ENCODE measurements around the gene FAM20A. TPM values are rescaled to one million over a fixed set of nuclear protein-coding genes. Genes with fewer than 3 reads are reported as not detected.

FAM20A gene
- total RNA-seq, 1 donor from 2014 or later: 0.44 TPM

DNA sequence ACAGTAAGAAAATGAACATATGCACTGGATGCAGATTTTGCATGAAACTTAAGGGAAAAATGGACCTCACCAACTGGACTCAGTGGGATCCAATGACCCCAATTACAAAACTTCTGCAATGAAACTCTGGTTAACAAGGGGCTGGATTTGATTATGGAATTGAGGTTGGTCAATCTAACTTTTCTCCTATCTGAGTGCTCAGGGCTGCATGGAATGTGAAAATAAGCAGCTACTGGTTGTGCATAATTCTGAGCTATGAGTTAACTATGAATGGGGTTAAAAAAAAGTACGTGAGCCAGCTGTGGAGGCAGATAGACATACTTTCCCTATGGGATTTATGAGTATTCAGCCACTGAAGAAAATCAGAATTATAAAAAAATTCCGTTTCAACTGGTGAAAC, 9.2 kb downstream of the FAM20A start:
- TF ChIP-seq, protein P1, sequence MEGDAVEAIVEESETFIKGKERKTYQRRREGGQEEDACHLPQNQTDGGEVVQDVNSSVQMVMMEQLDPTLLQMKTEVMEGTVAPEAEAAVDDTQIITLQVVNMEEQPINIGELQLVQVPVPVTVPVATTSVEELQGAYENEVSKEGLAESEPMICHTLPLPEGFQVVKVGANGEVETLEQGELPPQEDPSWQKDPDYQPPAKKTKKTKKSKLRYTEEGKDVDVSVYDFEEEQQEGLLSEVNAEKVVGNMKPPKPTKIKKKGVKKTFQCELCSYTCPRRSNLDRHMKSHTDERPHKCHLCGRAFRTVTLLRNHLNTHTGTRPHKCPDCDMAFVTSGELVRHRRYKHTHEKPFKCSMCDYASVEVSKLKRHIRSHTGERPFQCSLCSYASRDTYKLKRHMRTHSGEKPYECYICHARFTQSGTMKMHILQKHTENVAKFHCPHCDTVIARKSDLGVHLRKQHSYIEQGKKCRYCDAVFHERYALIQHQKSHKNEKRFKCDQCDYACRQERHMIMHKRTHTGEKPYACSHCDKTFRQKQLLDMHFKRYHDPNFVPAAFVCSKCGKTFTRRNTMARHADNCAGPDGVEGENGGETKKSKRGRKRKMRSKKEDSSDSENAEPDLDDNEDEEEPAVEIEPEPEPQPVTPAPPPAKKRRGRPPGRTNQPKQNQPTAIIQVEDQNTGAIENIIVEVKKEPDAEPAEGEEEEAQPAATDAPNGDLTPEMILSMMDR (IDR thresholded peaks at IDR 0.05; ENCODE audit: unreplicated experiment): no peak
- H3K4me3 Mint-ChIP-seq (ENCODE audit: unreplicated experiment): no peak overlapping the region
- no peaks in the 10 kb centered on the region for H3K9me3 Mint-ChIP-seq (ENCODE audit: unreplicated experiment)
- no peak overlapping the region for H3K27ac Mint-ChIP-seq (ENCODE audit: unreplicated experiment)
- DNase-seq (ENCODE audit: low spot score): no peak
- H3K36me3 Mint-ChIP-seq (ENCODE audit: low read depth, unreplicated experiment): peaks cover 5% of the 10 kb centered on the region
- peaks cover 5% of the 10 kb centered on the region for H3K4me1 Mint-ChIP-seq (ENCODE audit: unreplicated experiment)
- H3K27me3 Mint-ChIP-seq (ENCODE audit: unreplicated experiment): peaks cover 3% of the 10 kb centered on the region

DNA sequence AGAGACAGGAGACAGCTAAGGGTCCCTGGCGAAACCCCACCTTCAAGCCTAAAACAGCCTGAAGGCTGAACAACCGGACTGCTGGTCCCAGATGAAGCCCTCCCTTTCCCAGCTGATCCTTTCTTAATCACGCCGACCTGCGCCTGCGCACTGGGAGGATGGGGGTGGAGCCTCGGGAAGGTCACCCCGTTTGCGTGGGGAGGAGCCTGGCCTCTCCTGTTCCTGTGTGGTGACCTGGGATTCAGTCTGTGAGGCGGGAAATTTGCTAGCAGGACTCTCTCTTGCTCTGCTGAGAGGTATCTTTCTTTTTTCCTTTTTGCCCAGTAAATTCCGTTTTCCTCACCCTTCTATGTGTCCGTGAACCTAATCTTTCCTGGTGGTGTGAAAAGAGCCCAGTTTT, 9.6 kb downstream of the FAM20A start:
- Mint-ChIP-seq H3K9me3 (ENCODE audit: unreplicated experiment) (no peaks in the 10 kb centered on the region), H3K27me3 (ENCODE audit: unreplicated experiment) (peaks cover 3% of the 10 kb centered on the region), H3K36me3 (ENCODE audit: low read depth, unreplicated experiment) (peaks cover 5% of the 10 kb centered on the region), H3K4me3 (ENCODE audit: unreplicated experiment) (no peak overlapping the region), H3K27ac (ENCODE audit: unreplicated experiment) (no peak overlapping the region), H3K4me1 (ENCODE audit: unreplicated experiment) (peaks cover 5% of the 10 kb centered on the region)
- TF ChIP-seq, protein P1 (IDR thresholded peaks at IDR 0.05; ENCODE audit: unreplicated experiment): no peak
- DNase-seq (ENCODE audit: low spot score): no peak

DNA sequence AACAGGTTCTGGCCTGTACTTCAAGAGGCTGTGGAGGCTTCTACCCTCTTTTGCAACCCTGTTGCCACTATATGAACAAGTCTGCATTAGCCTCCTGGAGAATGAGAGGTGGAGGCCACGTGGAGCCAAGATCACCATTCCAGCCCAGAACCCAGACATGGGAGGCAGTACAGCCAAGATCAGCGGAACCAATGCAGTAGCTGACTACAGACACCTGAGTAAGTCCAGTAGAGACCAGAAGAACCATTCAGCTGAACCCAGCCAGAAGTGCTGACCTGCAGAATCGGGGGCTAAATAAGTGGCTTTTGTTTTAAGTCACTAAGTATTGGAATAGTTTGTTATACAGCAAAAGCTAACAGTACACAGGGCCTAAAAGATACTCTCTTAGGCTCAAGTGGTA, 12.1 kb downstream of the FAM20A start:
- Mint-ChIP-seq H3K4me1 (ENCODE audit: unreplicated experiment) (no peaks in the 10 kb centered on the region), H3K27ac (ENCODE audit: unreplicated experiment) (no peak overlapping the region), H3K27me3 (ENCODE audit: unreplicated experiment) (peaks cover 3% of the 10 kb centered on the region), H3K36me3 (ENCODE audit: low read depth, unreplicated experiment) (peaks cover 5% of the 10 kb centered on the region), H3K4me3 (ENCODE audit: unreplicated experiment) (no peak overlapping the region), H3K9me3 (ENCODE audit: unreplicated experiment) (no peaks in the 10 kb centered on the region)
- DNase-seq (ENCODE audit: low spot score): no peak
- TF ChIP-seq, protein P1 (IDR thresholded peaks at IDR 0.05; ENCODE audit: unreplicated experiment): no peak

DNA sequence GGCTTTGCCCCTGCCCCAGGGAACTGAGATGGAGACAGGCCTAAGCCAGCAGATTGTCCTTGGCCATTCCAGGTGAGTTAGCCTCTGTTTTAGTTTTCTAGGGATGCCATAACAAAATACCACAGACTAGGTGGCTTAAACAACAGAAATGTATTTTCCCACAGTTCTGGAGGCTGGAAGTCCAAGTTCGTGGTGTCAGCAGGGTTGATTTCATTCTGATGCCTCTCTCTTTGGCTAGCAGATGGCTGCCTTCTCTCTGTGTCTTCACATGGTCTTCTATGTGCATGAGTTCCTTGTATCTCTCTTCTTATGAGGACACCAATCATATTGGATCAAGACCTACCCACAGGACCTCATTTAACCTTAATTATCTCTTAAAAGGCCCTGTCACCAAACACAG, 12.8 kb downstream of the FAM20A start:
- peaks cover 3% of the 10 kb centered on the region for H3K27me3 Mint-ChIP-seq (ENCODE audit: unreplicated experiment)
- no peaks in the 10 kb centered on the region for H3K4me1 Mint-ChIP-seq (ENCODE audit: unreplicated experiment)
- peaks cover 5% of the 10 kb centered on the region for H3K36me3 Mint-ChIP-seq (ENCODE audit: low read depth, unreplicated experiment)
- no peaks in the 10 kb centered on the region for H3K9me3 Mint-ChIP-seq (ENCODE audit: unreplicated experiment)
- H3K4me3 Mint-ChIP-seq (ENCODE audit: unreplicated experiment): no peak overlapping the region
- TF ChIP-seq, protein P1 (IDR thresholded peaks at IDR 0.05; ENCODE audit: unreplicated experiment): no peak
- H3K27ac Mint-ChIP-seq (ENCODE audit: unreplicated experiment): no peak overlapping the region
- no peak for DNase-seq (ENCODE audit: low spot score)

DNA sequence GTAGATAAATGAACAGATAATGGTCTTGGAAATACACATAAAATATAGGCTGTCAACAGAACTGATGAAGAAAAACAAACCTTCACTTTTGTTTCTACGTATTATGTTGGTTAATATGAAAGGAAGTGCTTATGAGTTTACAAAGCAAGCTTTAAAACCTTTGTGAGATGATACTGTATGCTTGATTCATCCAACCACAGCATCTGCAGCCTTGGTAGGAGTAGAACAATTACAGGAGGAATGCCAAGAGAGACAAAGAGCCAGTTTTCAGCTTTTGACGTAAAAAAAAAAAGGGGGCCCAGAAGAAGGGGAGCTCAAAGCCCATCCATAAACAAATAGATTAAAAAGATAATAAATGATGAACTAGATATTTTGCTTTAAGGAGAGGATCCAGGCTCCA, 13.3 kb downstream of the FAM20A start:
- H3K27ac Mint-ChIP-seq (ENCODE audit: unreplicated experiment): no peak overlapping the region
- H3K4me3 Mint-ChIP-seq (ENCODE audit: unreplicated experiment): no peak overlapping the region
- H3K4me1 Mint-ChIP-seq (ENCODE audit: unreplicated experiment): no peaks in the 10 kb centered on the region
- H3K36me3 Mint-ChIP-seq (ENCODE audit: low read depth, unreplicated experiment): peaks cover 5% of the 10 kb centered on the region
- peaks cover 3% of the 10 kb centered on the region for H3K27me3 Mint-ChIP-seq (ENCODE audit: unreplicated experiment)
- DNase-seq (ENCODE audit: low spot score): no peak
- no peaks in the 10 kb centered on the region for H3K9me3 Mint-ChIP-seq (ENCODE audit: unreplicated experiment)
- TF ChIP-seq, protein P1 (IDR thresholded peaks at IDR 0.05; ENCODE audit: unreplicated experiment): no peak
